HTR-8/SVneo (cell line): ENCODE data around the gene DNAJC3.
A peak's percentile ranks its signal among the peaks of the same experiment; 100 is the strongest.

Experiments used
- DNase-seq: peaks from one replicate; pipeline ENCODE4 v3.0.0; 2011; ENCODE audit warnings: low spot score, mixed read lengths; ENCODE audit not compliant: insufficient read length
- FAIRE-seq: peaks from 2 replicates; lab custom pipeline; 2011; peaks lifted over from hg19 to GRCh38; lab: Jason Lieb, UNC

DNAJC3 gene

GRCh38 chr13:95676762-95677563 is at the start of gene DNAJC3:
Gene DNAJC3 (plus strand): TSS chr13:95677139. CDS start chr13:95677256, 117 bp downstream.
- DNase-seq (peak; percentile 86), FAIRE-seq (peak; percentile 87)

GRCh38 chr13:95627590-95627989 is 49.3 kb upstream of the DNAJC3 start:
- no peak for FAIRE-seq
- no peak for DNase-seq

DNA sequence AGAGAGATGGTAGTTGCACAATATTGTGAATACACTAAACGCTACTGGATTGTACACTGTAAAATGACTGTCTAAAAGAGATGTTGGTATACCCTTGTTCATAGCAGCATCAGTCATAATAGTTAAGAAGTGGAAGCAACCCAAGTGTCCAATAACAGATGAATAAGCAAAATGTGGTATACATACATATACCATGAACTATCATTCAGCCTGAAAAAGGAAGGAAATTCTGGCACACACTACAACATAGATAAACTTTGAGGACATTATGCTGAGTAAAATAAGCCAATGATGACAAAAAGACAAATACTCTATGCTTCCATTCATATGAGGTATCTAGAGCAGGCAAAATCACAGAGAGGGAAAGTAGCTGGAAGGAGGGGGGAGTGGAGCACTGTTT is 48.5 kb upstream of the DNAJC3 start:
- FAIRE-seq (no peak), DNase-seq (no peak)

DNA sequence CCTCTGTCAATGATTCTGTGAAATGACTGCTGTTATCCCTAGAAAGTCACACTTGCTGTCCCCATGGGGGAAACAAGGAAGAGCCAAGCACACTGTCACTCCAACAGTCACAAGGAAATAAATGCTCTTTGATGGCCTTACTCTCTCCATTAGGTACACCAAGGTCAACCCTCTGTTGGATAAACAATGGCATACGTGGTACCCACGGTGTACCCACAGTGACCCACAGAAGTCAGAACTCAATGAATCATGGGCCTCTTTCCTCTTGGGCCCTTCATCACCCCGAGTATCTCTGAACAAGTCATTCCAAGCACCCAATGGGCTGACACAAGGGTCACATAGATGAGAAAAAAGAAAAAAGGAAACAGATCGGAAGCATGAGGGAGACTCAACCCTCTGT is 47.9 kb upstream of the DNAJC3 start:
- FAIRE-seq (no peak), DNase-seq (no peak)

- no peak for FAIRE-seq
- DNase-seq: no peak
Observed at GRCh38 chr13:95630593-95630992, 46.3 kb upstream of the DNAJC3 start.

GRCh38 chr13:95636853-95637252 is 40.1 kb upstream of the DNAJC3 start:
- FAIRE-seq: no peak
- DNase-seq: no peak

DNA sequence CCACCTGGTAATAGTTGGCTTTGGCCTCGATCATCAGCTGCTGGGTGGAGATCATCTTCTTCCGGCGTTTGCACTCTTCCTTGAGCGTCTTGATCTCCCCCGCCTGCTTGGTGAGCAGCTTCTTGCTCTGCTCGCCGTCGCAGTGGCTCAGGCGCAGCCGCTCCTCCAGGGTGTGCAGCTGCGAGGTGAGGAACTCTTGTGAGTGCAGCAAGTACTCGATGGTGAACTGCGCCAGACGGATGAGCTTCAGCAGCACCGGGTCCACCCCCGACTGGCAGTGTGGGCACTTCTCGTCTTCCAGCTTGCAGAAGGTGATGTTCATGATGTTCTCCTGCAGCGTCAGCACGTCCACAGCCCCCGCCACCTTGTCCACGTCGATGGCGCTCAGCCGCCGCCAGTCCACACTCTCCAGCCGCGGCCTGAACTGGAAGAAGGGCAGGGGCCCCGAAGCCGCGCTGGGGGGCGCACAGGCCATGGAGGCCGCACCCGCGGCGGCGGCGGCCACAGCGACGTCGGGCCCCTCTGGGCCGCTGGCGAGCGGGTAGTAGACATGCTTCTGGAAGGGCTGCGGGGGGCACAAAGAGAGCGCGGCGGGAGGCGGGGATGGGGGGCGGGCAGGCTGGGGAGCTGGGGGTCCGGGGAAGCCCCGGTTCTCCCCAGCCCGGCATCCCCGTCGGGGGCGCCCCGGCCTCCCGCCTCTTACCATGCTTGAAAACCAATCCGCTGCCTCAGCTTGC is 35.5 kb upstream of the DNAJC3 start:
- DNase-seq: no peak
- no peak for FAIRE-seq

DNA sequence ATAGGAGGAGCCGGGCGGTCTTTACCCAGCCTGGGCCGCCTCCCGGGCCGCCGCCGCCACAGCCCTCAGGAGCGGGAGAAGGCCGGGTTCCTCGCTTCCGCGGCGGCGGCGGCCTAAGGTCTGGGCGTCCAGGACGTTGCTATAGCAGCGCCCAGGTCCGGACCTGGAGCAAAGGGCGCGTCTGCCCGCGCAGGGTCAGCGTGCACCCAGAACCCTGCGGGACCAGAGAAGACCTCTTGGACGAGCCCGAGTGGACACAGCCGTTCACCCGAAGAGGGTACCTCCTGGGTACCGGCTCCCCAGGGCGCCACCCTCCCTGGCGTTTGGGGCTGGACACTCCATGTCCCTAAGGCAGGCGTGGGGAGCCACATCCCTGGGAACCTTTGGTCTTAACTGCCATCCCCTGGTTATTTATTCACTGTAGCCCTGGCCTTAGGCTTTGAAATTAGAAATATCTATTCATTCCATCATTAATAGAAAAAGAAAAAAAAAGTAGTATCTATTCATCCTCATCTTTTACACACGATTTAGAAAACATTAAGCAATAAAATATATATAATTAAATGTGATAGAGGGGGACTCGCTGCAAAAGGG is 34.8 kb upstream of the DNAJC3 start:
- DNase-seq (no peak), FAIRE-seq (no peak)

- no peak for FAIRE-seq
- no peak for DNase-seq
Observed at GRCh38 chr13:95642999-95643398, 33.9 kb upstream of the DNAJC3 start.

- peak; percentile 8 for DNase-seq
- FAIRE-seq: no peak
Observed at GRCh38 chr13:95643571-95643935, 33.4 kb upstream of the DNAJC3 start.

- no peak for FAIRE-seq
- peak; percentile 15 for DNase-seq
Observed at GRCh38 chr13:95643936-95644598, 32.9 kb upstream of the DNAJC3 start.

GRCh38 chr13:95644601-95645052 is 32.3 kb upstream of the DNAJC3 start, which contains the start of gene DZIP1:
Gene DZIP1 (minus strand): TSS chr13:95644706. CDS start chr13:95642029, 2,677 bp downstream.
- FAIRE-seq (no peak), DNase-seq (peak; percentile 75)

DNA sequence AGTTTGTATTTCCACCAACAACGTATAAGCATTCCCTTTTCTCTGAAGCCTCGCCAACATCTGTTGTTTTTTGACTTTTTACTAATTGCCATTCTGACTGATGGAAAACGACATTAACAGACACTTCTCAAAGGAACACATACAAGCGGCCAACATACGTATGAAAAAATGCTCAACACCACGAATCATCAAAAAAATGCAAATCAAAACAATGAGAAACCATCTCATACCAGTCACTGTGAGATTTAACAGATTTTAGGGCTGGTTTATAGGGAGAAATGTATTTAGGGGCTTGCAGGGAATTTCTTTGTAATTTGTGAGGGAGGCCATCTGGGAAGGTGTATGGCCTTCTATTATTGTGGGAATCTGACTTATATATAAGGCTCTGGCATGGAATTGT is 29.6 kb upstream of the DNAJC3 start:
- FAIRE-seq (no peak), DNase-seq (no peak)

GRCh38 chr13:95650696-95651095 is 26.2 kb upstream of the DNAJC3 start:
- no peak for DNase-seq
- no peak for FAIRE-seq

GRCh38 chr13:95652244-95652764 is 24.6 kb upstream of the DNAJC3 start:
- DNase-seq (no peak), FAIRE-seq (no peak)

GRCh38 chr13:95652821-95653220 is 24.1 kb upstream of the DNAJC3 start:
- no peak for FAIRE-seq

GRCh38 chr13:95656386-95657015 is 20.4 kb upstream of the DNAJC3 start:
- FAIRE-seq: no peak
- no peak for DNase-seq

More at GRCh38 chr13:95652821-95653220, 24.1 kb upstream of the DNAJC3 start:
- DNase-seq: no peak

GRCh38 chr13:95659500-95659899 is 17.4 kb upstream of the DNAJC3 start:
- no peak for FAIRE-seq
- no peak for DNase-seq

GRCh38 chr13:95660981-95661581 is 15.9 kb upstream of the DNAJC3 start:
- FAIRE-seq (no peak), DNase-seq (no peak)
